ENCODE data around the gene AKAP6.

AKAP6 gene

DNA sequence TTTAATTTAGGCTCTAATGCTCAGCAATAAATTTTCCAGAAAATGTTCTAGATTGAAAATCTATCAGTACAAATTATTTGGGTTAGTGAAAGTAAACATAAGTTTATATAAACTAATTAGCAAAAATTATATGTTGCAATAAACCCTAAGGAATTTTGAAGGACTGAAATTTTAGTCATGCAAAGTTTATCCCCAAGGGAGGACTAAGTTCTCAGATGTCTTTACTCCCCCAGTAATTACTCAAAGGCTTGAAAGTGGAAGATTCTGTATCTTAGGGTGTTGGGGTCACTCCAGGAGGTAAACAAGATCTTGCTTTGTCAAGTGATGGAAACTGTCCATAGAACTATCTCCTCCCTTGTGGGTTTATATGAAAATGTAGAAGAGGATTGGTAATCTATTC, 183.7 kb downstream of the AKAP6 start:
- in situ Hi-C loops (cut with MboI; ENCODE audit: low sequenced_read_pairs, unreplicated experiment) = no loop called here
- DNase-seq (ENCODE audit: low spot score) = no peak
- TF ChIP-seq, protein P1, sequence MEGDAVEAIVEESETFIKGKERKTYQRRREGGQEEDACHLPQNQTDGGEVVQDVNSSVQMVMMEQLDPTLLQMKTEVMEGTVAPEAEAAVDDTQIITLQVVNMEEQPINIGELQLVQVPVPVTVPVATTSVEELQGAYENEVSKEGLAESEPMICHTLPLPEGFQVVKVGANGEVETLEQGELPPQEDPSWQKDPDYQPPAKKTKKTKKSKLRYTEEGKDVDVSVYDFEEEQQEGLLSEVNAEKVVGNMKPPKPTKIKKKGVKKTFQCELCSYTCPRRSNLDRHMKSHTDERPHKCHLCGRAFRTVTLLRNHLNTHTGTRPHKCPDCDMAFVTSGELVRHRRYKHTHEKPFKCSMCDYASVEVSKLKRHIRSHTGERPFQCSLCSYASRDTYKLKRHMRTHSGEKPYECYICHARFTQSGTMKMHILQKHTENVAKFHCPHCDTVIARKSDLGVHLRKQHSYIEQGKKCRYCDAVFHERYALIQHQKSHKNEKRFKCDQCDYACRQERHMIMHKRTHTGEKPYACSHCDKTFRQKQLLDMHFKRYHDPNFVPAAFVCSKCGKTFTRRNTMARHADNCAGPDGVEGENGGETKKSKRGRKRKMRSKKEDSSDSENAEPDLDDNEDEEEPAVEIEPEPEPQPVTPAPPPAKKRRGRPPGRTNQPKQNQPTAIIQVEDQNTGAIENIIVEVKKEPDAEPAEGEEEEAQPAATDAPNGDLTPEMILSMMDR (IDR thresholded peaks at IDR 0.05; ENCODE audit: borderline replicate concordance, control extremely low read depth, extremely low read depth, insufficient read depth, missing control alignments) = no peak

- DNase-seq (ENCODE audit: low spot score) = no peak
- TF ChIP-seq, protein P1 (IDR thresholded peaks at IDR 0.05; ENCODE audit: borderline replicate concordance, control extremely low read depth, extremely low read depth, insufficient read depth, missing control alignments) = no peak
- in situ Hi-C loops (cut with MboI; ENCODE audit: low sequenced_read_pairs, unreplicated experiment) = no loop called here
Observed at GRCh38 chr14:32513571-32514009, 184.5 kb downstream of the AKAP6 start.

GRCh38 chr14:32514236-32514635, 185.1 kb downstream of the AKAP6 start:
- in situ Hi-C loops (cut with MboI; ENCODE audit: low sequenced_read_pairs, unreplicated experiment) = no loop called here
- DNase-seq (ENCODE audit: low spot score) = no peak
- TF ChIP-seq, protein P1 (IDR thresholded peaks at IDR 0.05; ENCODE audit: borderline replicate concordance, control extremely low read depth, extremely low read depth, insufficient read depth, missing control alignments) = no peak

- DNase-seq (ENCODE audit: low spot score) = no peak
- TF ChIP-seq, protein P1 (IDR thresholded peaks at IDR 0.05; ENCODE audit: borderline replicate concordance, control extremely low read depth, extremely low read depth, insufficient read depth, missing control alignments) = no peak
- in situ Hi-C loops (cut with MboI; ENCODE audit: low sequenced_read_pairs, unreplicated experiment) = no loop called here
Observed at GRCh38 chr14:32514681-32515080, 185.6 kb downstream of the AKAP6 start.

- in situ Hi-C loops (cut with MboI; ENCODE audit: low sequenced_read_pairs, unreplicated experiment) = no loop called here
Observed at GRCh38 chr14:32524609-32525375, 195.7 kb downstream of the AKAP6 start.

GRCh38 chr14:32525591-32525990, 196.5 kb downstream of the AKAP6 start:
- in situ Hi-C loops (cut with MboI; ENCODE audit: low sequenced_read_pairs, unreplicated experiment) = no loop called here
- TF ChIP-seq, protein P1 (IDR thresholded peaks at IDR 0.05; ENCODE audit: borderline replicate concordance, control extremely low read depth, extremely low read depth, insufficient read depth, missing control alignments) = no peak
- DNase-seq (ENCODE audit: low spot score) = no peak

More at GRCh38 chr14:32524609-32525375, 195.7 kb downstream of the AKAP6 start:
- TF ChIP-seq, protein P1 (IDR thresholded peaks at IDR 0.05; ENCODE audit: borderline replicate concordance, control extremely low read depth, extremely low read depth, insufficient read depth, missing control alignments) = no peak
- no peak for DNase-seq (ENCODE audit: low spot score)

Measured in GM13976 (cell line).